ENCODE measurements around the gene FOXA1. TPM values are rescaled to one million over a fixed set of nuclear protein-coding genes. Genes with fewer than 3 reads are reported as not detected.

Gene FOXA1
- total and polyA plus RNA-seq, 9 of the 15 experiments (the other 6 are each of a cell fraction or from before 2014, with no cell fraction given), result 0.20 to 3.0 (median 1.3) TPM

GRCh38 chr14:37592482-37593408, 2.3 kb downstream of the FOXA1 start:
- ATAC-seq (no peak), FAIRE-seq (no peak), DNase-seq (ENCODE audit: extremely low read depth in 1 of 4, low spot score in 3 of 4) (no peak)
- H2AFZ ChIP-seq (ENCODE audit: low read depth, low read length), result no peak overlapping the region
- peaks cover 3 to 25% of the 10 kb centered on the region in 2 experiments; a peak in 4 of 5 replicates for H3K4me1 ChIP-seq (replicated peaks in 1 of 2; ENCODE audit: control insufficient read depth in 2 of 2, insufficient read depth in 2 of 2, low read length in 2 of 2)
- 98% methylated on average over 14 of the region's 42 CpGs for WGBS (ENCODE audit: insufficient coverage, low coverage, missing lambda C conversion rate)
- peaks cover 2% of the 10 kb centered on the region; the same call in 2 of the 3 replicates for H3K79me2 ChIP-seq (ENCODE audit: control insufficient read depth, insufficient read depth, low read length)
- POLR2A ChIA-PET, result no interaction called here
- H3K9me1 ChIP-seq (ENCODE audit: control insufficient read depth, insufficient read depth, low read length), result no peaks in the 10 kb centered on the region
- no peaks in the 10 kb centered on the region for H3K36me3 ChIP-seq (ENCODE audit: control insufficient read depth, insufficient read depth, low read length)
- H3K4me2 ChIP-seq (ENCODE audit: insufficient read depth, low read length), result no peak overlapping the region
- in situ Hi-C loops (cut with MboI) (loop anchor here (25.0 kb wide), 1 partner anchor 330 kb away; no protein-coding TSS in a partner anchor), intact Hi-C loops (cut with micrococcal nuclease) (no loop called here)
- H4K20me1 ChIP-seq (replicated peaks; ENCODE audit: control insufficient read depth, insufficient read depth, low read length), result no peaks in the 10 kb centered on the region
- no peak for TF ChIP-seq SNIP1 (IDR thresholded peaks at IDR 0.05; ENCODE audit: low read depth)
- no peak for TF ChIP-seq BHLHE40 (IDR thresholded peaks at IDR 0.05; ENCODE audit: low read length)
- TF ChIP-seq RBM22 (IDR thresholded peaks at IDR 0.05; ENCODE audit: low read depth, low read length, poor library complexity, severe bottlenecking), result no peak
- no peak for TF ChIP-seq ZKSCAN8 (CRISPR knock-in tag; IDR thresholded peaks at IDR 0.05)
- no peak for TF ChIP-seq NR3C1 (CRISPR knock-in tag; IDR thresholded peaks at IDR 0.05)
- TF ChIP-seq ZNF75A (CRISPR knock-in tag; IDR thresholded peaks at IDR 0.05), result no peak
- TF ChIP-seq HNRNPH1 (optimal IDR thresholded peaks at IDR 0.05; ENCODE audit: low read depth, low read length), result no peak
- TF ChIP-seq KLF1 (tag; IDR thresholded peaks at IDR 0.05), result no peak
- TF ChIP-seq TRIM28 (IDR thresholded peaks at IDR 0.05), result no peak
- no peak for TF ChIP-seq ZNF584 (CRISPR knock-in tag; IDR thresholded peaks at IDR 0.05; ENCODE audit: low read depth)
- TF ChIP-seq ZNF740 (CRISPR knock-in tag; IDR thresholded peaks at IDR 0.05), result no peak
- TF ChIP-seq ZNF740 (tag; IDR thresholded peaks at IDR 0.05), result no peak
- no peak for TF ChIP-seq PTBP1 (IDR thresholded peaks at IDR 0.05; ENCODE audit: low read depth, low read length)
- TF ChIP-seq IRF9 (tag; IDR thresholded peaks at IDR 0.05), result no peak
- no peak for TF ChIP-seq RBBP5 (IDR thresholded peaks at IDR 0.05; ENCODE audit: borderline replicate concordance, insufficient read depth, low read length, poor library complexity, severe bottlenecking)
- no TSS peak for BruUV-seq (replicated peaks)
- no peak overlapping the region for H3K9ac ChIP-seq (ENCODE audit: insufficient read depth in 1 of 2, low read depth in 2 of 2, low read length in 2 of 2)
- CTCF ChIA-PET (ENCODE audit: low intra/inter-chr PET ratio), result no interaction called here
- H3K27me3 ChIP-seq (ENCODE audit: control insufficient read depth in 2 of 2, insufficient read depth in 2 of 2, low read length in 2 of 2), result no peaks in the 10 kb centered on the region
- no peak overlapping the region for H3K4me3 ChIP-seq
- H3K9me3 ChIP-seq (replicated peaks; ENCODE audit: control insufficient read depth, insufficient read depth, low read depth, low read length), result no peaks in the 10 kb centered on the region
- H3K27ac ChIP-seq (ENCODE audit: extremely low read depth, low read depth, low read length), result no peak overlapping the region
